GM21367 (cell line): ENCODE results near the gene OR1L8.

Experiments used
- ATAC-seq: cut with Tn5 transposase; IDR thresholded peaks from one replicate; pipeline ENCODE4 v1.9.1; 2021; ENCODE audit not compliant: unreplicated experiment

OR1L8 gene

GRCh38 chr9:122518226-122518625 is 65.0 kb downstream of the OR1L8 start:
- ATAC-seq, result no peak
